GM10248 (cell line): ENCODE data around the gene RAD51AP2.

Experiments used
- CTCF ChIA-PET: fragments of 300-600 bp; sonication (Branson Sonifier 250); formaldehyde crosslinking; extraction: SDS; loops from one replicate; lab custom pipeline; 2021; ENCODE audit warnings: antibody characterized with exemption; lab: Yijun Ruan, JAX
- POLR2A ChIA-PET: fragments of 350-650 bp; sonication (Branson Sonifier 250); formaldehyde crosslinking; extraction: SDS; loops from one replicate; lab custom pipeline; 2020; ENCODE audit warnings: antibody characterized with exemption; lab: Yijun Ruan, JAX
- DNase-seq: peaks from one replicate; pipeline ENCODE4 v3.0.0; 2012; ENCODE audit errors: extremely low spot score
- CTCF ChIP-seq: IDR thresholded peaks from 2 replicates; pipeline ENCODE4 v1.5.1; 2012; ENCODE audit warnings: mild to moderate bottlenecking, low read depth; ENCODE audit errors: extremely low read depth, missing control alignments, control extremely low read depth

Gene RAD51AP2

GRCh38 chr2:17547737-17548136 lies 29.5 kb upstream of the RAD51AP2 start:
- DNase-seq, result no peak
- POLR2A ChIA-PET, result no interaction called here
- CTCF ChIA-PET, result no interaction called here
- no peak for TF ChIP-seq CTCF

GRCh38 chr2:17547237-17547636 lies 29.0 kb upstream of the RAD51AP2 start:
- no peak for TF ChIP-seq CTCF
- DNase-seq, result no peak
- ChIA-PET POLR2A (no interaction called here), CTCF (no interaction called here)

GRCh38 chr2:17545680-17546613 lies 27.7 kb upstream of the RAD51AP2 start:
- ChIA-PET POLR2A (no interaction called here), CTCF (no interaction called here)
- TF ChIP-seq CTCF, result no peak
- DNase-seq, result no peak

GRCh38 chr2:17544256-17544655 lies 26.0 kb upstream of the RAD51AP2 start:
- DNase-seq, result no peak
- CTCF ChIA-PET, result no interaction called here
- POLR2A ChIA-PET, result no interaction called here

GRCh38 chr2:17543848-17544247 lies 25.6 kb upstream of the RAD51AP2 start:
- CTCF ChIA-PET, result no interaction called here
- POLR2A ChIA-PET, result no interaction called here
- DNase-seq, result no peak

More at GRCh38 chr2:17544256-17544655, 26.0 kb upstream of the RAD51AP2 start:
- TF ChIP-seq CTCF, result no peak

GRCh38 chr2:17543131-17543660 lies 25.0 kb upstream of the RAD51AP2 start:
- ChIA-PET CTCF (no interaction called here), POLR2A (no interaction called here)
- no peak for TF ChIP-seq CTCF
- DNase-seq, result no peak

More at GRCh38 chr2:17543848-17544247, 25.6 kb upstream of the RAD51AP2 start:
- TF ChIP-seq CTCF, result no peak
